Lung (tissue), 12 donors: ENCODE data around the gene CIAO3. TPM values are rescaled to one million over a fixed set of nuclear protein-coding genes. Genes with fewer than 3 reads are reported as not detected.

Experiments used
- ATAC-seq: fragments of 200-7000 bp; cut with Tn5 transposase; one replicate; pipeline ENCODE4 v1.9.1; 2020; ENCODE audit warnings: moderate number of reproducible peaks; ENCODE audit not compliant: insufficient read depth, low FRiP score
- DNase-seq, 3 donors: peaks; one replicate each; pipeline ENCODE4 v3.0.0-alpha.2; 2013 to 2017
- H3K27ac ChIP-seq, 2 donors: one replicate each; pipeline ENCODE4 v1.5.1; 2013; ENCODE audit warnings: mild to moderate bottlenecking in 2 of 2, moderate library complexity in 2 of 2, control low read depth in 1 of 2, inconsistent platforms in 1 of 2, low read depth in 1 of 2, low read length in 1 of 2
- H3K27me3 ChIP-seq, 3 donors: one replicate each; pipeline ENCODE4 v1.5.1; 2013; ENCODE audit warnings: low read length in 2 of 3; ENCODE audit not compliant: control insufficient read depth in 3 of 3, insufficient read depth in 3 of 3
- H3K36me3 ChIP-seq, 4 donors: one replicate each; pipeline ENCODE4 v1.5.1; 2013; ENCODE audit warnings: low read length in 4 of 4, mild to moderate bottlenecking in 1 of 4, moderate library complexity in 1 of 4; ENCODE audit not compliant: control insufficient read depth in 4 of 4, insufficient read depth in 4 of 4
- H3K4me1 ChIP-seq, 5 donors: one replicate each; pipeline ENCODE4 v1.5.1; 2013; ENCODE audit warnings: low read length in 5 of 5, mild to moderate bottlenecking in 2 of 5, moderate library complexity in 1 of 5; ENCODE audit not compliant: control insufficient read depth in 5 of 5, insufficient read depth in 5 of 5
- H3K4me3 ChIP-seq: one replicate; pipeline ENCODE4 v1.5.1; 2013; ENCODE audit warnings: mild to moderate bottlenecking, control low read depth, moderate library complexity
- H3K9ac ChIP-seq, 2 donors: one replicate each; pipeline ENCODE4 v1.5.1; 2013; ENCODE audit warnings: low read length in 2 of 2, control low read depth in 1 of 2; ENCODE audit not compliant: insufficient read depth in 1 of 2
- H3K9me3 ChIP-seq, 4 donors: one replicate each; pipeline ENCODE4 v1.5.1; 2013; ENCODE audit warnings: low read length in 3 of 4, mild to moderate bottlenecking in 1 of 4, moderate library complexity in 1 of 4; ENCODE audit not compliant: control insufficient read depth in 4 of 4, insufficient read depth in 3 of 4
- WGBS, 2 donors: extraction: QIAGEN DNeasy Blood & Tissue Kit; methylation state at CpG; one replicate each; pipeline ENCODE4 v1.1.7; 2013; 5-methylcytosine and 5-hydroxymethylcytosine counted together
- polyA plus RNA-seq, 2 donors: library from polyadenylated mRNA; stranded (reverse); fragments of 200-250 nt; gene quantifications; one replicate each; pipeline ENCODE4 v1.2.1, GENCODE V29; 2013
- total RNA-seq, 2 donors: library from RNA; depleted of rRNA in 1 of 2; stranded (reverse); fragments of >200 nt in 1 of 2; gene quantifications; one replicate each; pipeline ENCODE4 v1.2.1, GENCODE V29; 2014 to 2021
- TF ChIP-seq, protein P1 (sequence below): IDR thresholded peaks from 2 replicates; pipeline ENCODE4 v1.5.1; 2012; ENCODE audit warnings: mild to moderate bottlenecking; ENCODE audit errors: control extremely low read depth, extremely low read depth
- donor health status: control.
- donor health status: control.
- donor health status: Bipolar disorder and iron deficiency.
- donor health status: healthy.
- donor health status: DM: yes; HTN: yes; CAD: no.

The CIAO3 gene
- total and polyA plus RNA-seq, 4 donors, result 21.0 to 40.6 (median 30.7) TPM

DNA sequence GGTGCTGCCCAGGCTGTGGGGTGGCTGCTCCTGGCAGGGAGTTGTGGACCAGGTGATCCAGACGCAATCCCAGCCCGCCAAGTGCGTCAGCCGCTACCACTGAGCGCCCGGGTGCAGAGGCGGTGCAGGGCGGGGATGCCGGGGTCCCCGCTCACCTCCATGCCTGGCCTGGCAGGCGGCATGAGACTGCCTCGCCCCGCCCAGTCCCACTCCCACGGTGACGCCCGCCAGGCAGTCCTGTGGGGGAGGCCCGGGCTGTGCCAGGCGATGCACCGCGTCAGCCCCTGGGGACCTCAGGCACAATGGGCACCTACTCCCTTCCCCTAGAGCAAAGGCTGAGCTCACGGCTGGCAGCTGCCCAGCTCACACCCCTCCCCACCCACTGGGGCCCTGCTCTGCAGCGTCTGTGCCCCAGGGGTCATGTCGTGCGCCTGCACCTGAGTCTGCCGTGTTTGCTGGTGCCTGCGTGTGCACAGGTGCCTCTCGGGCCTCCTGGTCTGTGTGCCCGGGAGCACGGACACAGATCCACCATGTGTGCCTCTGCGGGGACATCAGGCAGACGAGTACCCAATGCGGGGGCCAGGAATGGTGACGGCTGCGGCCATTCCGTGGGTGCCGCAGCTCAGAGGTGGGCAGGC, 42.1 kb upstream of the CIAO3 start:
- Histone ChIP-seq H3K27me3 (peaks cover 0 to 5% (median 0%) of the 10 kb centered on the region in 3 donors), H3K4me3 (no peak overlapping the region), H3K27ac (no peak overlapping the region), H3K9ac (no peak overlapping the region), H3K4me1 (peaks cover 0 to 13% (median 4%) of the 10 kb centered on the region in 5 donors), H3K36me3 (peaks cover 0 to 8% (median 2%) of the 10 kb centered on the region in 4 donors), H3K9me3 (peaks cover 0 to 2% (median 0%) of the 10 kb centered on the region in 4 donors)
- WGBS, 2 donors, result 64 to 74% methylated on average over 36 of the region's 36 CpGs
- TF ChIP-seq, protein P1, sequence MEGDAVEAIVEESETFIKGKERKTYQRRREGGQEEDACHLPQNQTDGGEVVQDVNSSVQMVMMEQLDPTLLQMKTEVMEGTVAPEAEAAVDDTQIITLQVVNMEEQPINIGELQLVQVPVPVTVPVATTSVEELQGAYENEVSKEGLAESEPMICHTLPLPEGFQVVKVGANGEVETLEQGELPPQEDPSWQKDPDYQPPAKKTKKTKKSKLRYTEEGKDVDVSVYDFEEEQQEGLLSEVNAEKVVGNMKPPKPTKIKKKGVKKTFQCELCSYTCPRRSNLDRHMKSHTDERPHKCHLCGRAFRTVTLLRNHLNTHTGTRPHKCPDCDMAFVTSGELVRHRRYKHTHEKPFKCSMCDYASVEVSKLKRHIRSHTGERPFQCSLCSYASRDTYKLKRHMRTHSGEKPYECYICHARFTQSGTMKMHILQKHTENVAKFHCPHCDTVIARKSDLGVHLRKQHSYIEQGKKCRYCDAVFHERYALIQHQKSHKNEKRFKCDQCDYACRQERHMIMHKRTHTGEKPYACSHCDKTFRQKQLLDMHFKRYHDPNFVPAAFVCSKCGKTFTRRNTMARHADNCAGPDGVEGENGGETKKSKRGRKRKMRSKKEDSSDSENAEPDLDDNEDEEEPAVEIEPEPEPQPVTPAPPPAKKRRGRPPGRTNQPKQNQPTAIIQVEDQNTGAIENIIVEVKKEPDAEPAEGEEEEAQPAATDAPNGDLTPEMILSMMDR, result no peak
- ATAC-seq (no peak), DNase-seq (no peak)

DNA sequence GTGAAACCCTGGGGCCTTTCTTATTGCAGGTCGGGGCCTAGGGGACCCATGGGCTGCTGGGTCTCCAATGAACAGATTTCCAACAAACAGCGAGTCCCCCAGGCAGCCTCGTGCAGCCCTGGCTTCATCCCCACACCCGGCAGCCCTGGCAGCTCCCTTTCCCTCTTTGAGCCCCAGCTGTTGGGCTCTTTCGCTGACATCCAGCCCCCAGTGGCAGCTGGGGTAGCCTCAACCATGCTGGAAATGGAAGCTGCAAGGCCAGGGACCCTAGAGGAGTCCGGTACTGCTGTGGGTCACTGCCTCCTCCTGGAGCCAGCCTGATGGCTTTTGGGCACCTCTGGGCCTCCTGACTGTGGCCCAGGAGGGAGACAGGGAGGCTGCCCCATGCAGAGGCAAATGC, 41.5 kb upstream of the CIAO3 start:
- DNase-seq (no peak), ATAC-seq (no peak)
- no peak overlapping the region for H3K9ac ChIP-seq
- H3K4me1 ChIP-seq, result peaks cover 0 to 9% (median 4%) of the 10 kb centered on the region in 5 donors
- H3K27ac ChIP-seq, result no peak overlapping the region
- peaks cover 0 to 5% (median 0%) of the 10 kb centered on the region in 3 donors for H3K27me3 ChIP-seq
- peaks cover 0 to 8% (median 2%) of the 10 kb centered on the region in 4 donors for H3K36me3 ChIP-seq
- WGBS, 2 donors, result 64 to 80% methylated on average over 6 of the region's 6 CpGs
- peaks cover 0 to 2% (median 0%) of the 10 kb centered on the region in 4 donors for H3K9me3 ChIP-seq
- TF ChIP-seq, protein P1, result no peak
- H3K4me3 ChIP-seq, result no peak overlapping the region

DNA sequence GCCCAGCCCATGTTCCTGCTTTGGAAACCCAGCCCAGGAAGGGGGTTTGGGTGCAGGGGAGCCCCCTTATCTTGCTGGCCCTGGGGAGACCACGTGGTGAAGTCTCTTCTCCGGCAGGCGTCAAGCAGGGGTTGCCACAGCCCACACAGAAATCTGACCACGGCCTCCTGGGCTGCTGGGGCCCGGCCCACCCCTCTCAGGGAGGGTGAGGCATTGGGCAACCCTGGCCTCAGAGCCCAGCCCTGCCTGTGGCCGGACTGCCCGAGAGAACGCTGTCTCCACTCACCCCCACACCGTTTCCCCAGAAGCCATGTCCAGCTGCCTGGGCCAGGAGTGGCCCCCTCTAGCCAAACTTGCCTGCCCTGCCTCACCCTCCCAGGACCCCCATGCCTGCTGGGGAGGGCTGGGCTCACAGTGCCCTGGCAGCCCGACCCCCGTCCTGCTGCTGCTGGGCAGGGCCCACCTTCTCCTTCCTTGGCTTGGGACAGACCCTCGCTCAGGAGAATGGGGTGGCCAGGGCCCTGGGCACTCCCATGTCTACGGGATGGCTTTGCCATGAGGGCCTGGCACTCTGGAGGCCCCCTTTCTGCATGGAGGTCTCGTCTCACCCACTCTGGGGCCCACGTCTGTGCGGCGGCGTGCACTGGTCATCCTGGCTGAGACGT, 40.7 kb upstream of the CIAO3 start:
- Histone ChIP-seq H3K36me3 (peaks cover 0 to 8% (median 1%) of the 10 kb centered on the region in 4 donors), H3K4me3 (no peak overlapping the region), H3K9me3 (peaks cover 0 to 2% (median 0%) of the 10 kb centered on the region in 4 donors), H3K4me1 (peaks cover 0 to 5% (median 0%) of the 10 kb centered on the region in 5 donors), H3K27me3 (peaks cover 0 to 5% (median 0%) of the 10 kb centered on the region in 3 donors), H3K9ac (no peak overlapping the region), H3K27ac (no peak overlapping the region)
- ATAC-seq (no peak), DNase-seq (no peak)
- TF ChIP-seq, protein P1, result no peak
- WGBS, 2 donors, result 61 to 68% methylated on average over 12 to 19 of the region's 19 CpGs
